IPS-15b (cell line): ENCODE results near the gene CALR3.

Experiments used
- H3K27me3 ChIP-seq: one replicate; pipeline ENCODE4 v1.6.1; 2013; ENCODE audit warnings: low read length; ENCODE audit not compliant: control insufficient read depth, insufficient read depth
- H3K36me3 ChIP-seq: one replicate; pipeline ENCODE4 v1.6.1; 2013; ENCODE audit warnings: low read length; ENCODE audit not compliant: control insufficient read depth, insufficient read depth
- H3K4me1 ChIP-seq: one replicate; pipeline ENCODE4 v1.6.1; 2013; ENCODE audit warnings: mild to moderate bottlenecking, low read length; ENCODE audit not compliant: control insufficient read depth, insufficient read depth
- H3K4me3 ChIP-seq: one replicate; pipeline ENCODE4 v1.5.1; 2013; ENCODE audit warnings: low read depth, low read length
- H3K9ac ChIP-seq: one replicate; pipeline ENCODE4 v1.6.1; 2013; ENCODE audit warnings: low read depth, mild to moderate bottlenecking, low read length
- H3K9me3 ChIP-seq: one replicate; pipeline ENCODE4 v1.6.1; 2013; ENCODE audit warnings: mild to moderate bottlenecking, low read length; ENCODE audit not compliant: control insufficient read depth, insufficient read depth

The CALR3 gene

DNA sequence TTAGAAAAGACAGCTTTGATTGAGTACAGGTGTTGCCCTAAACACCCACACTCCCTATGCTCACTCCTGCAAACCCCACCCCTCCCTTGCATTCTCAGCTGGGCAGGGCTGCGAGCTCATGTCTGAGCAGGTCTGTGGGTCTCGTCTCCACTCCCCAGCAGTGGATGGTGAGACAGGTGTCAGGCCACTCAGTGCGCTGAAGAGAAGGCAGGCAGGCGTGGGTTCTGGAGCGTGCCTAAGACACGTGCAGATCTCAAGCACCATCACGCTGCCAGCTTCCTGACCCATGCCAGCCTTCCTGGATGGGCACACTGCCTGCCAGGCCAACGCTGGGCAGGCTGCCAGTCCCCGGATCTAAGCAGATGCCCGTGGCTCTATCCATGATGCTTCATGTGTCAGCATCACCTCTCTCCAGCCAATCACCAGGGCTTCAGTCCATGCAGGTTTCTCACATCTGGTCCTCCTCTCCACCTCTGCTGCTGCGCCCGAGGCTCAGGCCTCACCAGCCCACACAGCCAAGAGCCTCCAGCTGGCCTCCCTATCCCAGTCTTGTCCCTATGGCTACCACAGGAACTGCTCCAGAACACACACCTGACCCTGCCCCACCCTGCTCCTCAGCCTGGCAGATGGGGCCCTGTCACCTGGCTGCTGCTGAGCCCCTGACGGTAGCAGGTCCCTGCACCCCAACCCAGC is 66.8 kb downstream of the CALR3 start:
- H3K4me3 ChIP-seq = no peak overlapping the region
- no peak overlapping the region for H3K9ac ChIP-seq
- no peaks in the 10 kb centered on the region for H3K9me3 ChIP-seq
- peaks cover 31% of the 10 kb centered on the region for H3K36me3 ChIP-seq
- H3K27me3 ChIP-seq = no peaks in the 10 kb centered on the region
- H3K4me1 ChIP-seq = no peaks in the 10 kb centered on the region
